Endothelial cell of umbilical vein (primary cell): ENCODE data around the gene APOL4. TPM values are rescaled to one million over a fixed set of nuclear protein-coding genes. Genes with fewer than 3 reads are reported as not detected.

ENCODE experiments used
- BruUV-seq: library from RNA; stranded (reverse); fragments of 400-500 nt; replicated peaks from 2 replicates; lab custom pipeline; 2021; lab: Mats Ljungman, UMichigan
- CTCF ChIA-PET: fragments of 300-600, 350-600 bp; sonication (Branson Sonifier 250); formaldehyde crosslinking; loops from one replicate; lab custom pipeline; 2021; ENCODE audit warnings: antibody characterized with exemption, inconsistent platforms; lab: Charles Lee
- POLR2A ChIA-PET: fragments of 300-600, 350-600 bp; sonication (Branson Sonifier 250); formaldehyde crosslinking; loops from one replicate; lab custom pipeline; 2021; ENCODE audit warnings: antibody characterized with exemption, inconsistent platforms; lab: Charles Lee
- DNase-seq: peaks from one replicate; pipeline ENCODE4 v3.0.0-alpha.2; 2011; ENCODE audit warnings: low read depth, low spot score
- FAIRE-seq: peaks from 2 replicates; lab custom pipeline; 2011; peaks lifted over from hg19 to GRCh38; lab: Jason Lieb, UNC
- H2AFZ ChIP-seq: 2 replicates; pipeline ENCODE4 v1.6.0; 2012; ENCODE audit warnings: low read depth, low read length, control low read depth, inconsistent platforms
- H3K27ac ChIP-seq: 2 replicates; pipeline ENCODE4 v1.5.1; 2011; ENCODE audit warnings: low read depth, mild to moderate bottlenecking, control low read depth, low read length, moderate library complexity; ENCODE audit not compliant: insufficient read depth
- H3K27me3 ChIP-seq, 2 experiments: 2 replicates each; pipeline versions ENCODE4 v1.6.0 to v1.6.1; 2011; ENCODE audit warnings: low read length in 2 of 2, mixed read lengths in 1 of 2; ENCODE audit not compliant: control insufficient read depth in 2 of 2, insufficient read depth in 2 of 2
- H3K36me3 ChIP-seq, 2 experiments: 2 replicates in 1 of 2; 3 replicates in 1 of 2; pipeline ENCODE4 v1.5.1; 2011; ENCODE audit warnings: low read length in 2 of 2, mild to moderate bottlenecking in 1 of 2, moderate library complexity in 1 of 2; ENCODE audit not compliant: control insufficient read depth in 2 of 2, insufficient read depth in 2 of 2; ENCODE audit errors: extremely low read depth in 1 of 2
- H3K4me1 ChIP-seq: 3 replicates; pipeline ENCODE4 v1.5.1; 2011; ENCODE audit warnings: mild to moderate bottlenecking, low read length; ENCODE audit not compliant: control insufficient read depth, insufficient read depth; ENCODE audit errors: extremely low read depth
- H3K4me2 ChIP-seq: 2 replicates; pipeline ENCODE4 v1.6.1; 2011; ENCODE audit warnings: low read length, control low read depth, mixed read lengths; ENCODE audit not compliant: insufficient read depth
- H3K4me3 ChIP-seq, 3 experiments: fragments of 200-600 bp in 1 of 3; sonication (generic), shearing (Covaris generic) in 1 of 3; replicated peaks in 1 of 3; 2 replicates each; pipeline ENCODE4 v1.5.1; 2011 to 2016; ENCODE audit warnings: control low read depth in 3 of 3, low read length in 3 of 3, mild to moderate bottlenecking in 2 of 3, inconsistent platforms in 1 of 3, low read depth in 1 of 3, moderate library complexity in 1 of 3; ENCODE audit not compliant: insufficient read depth in 1 of 3
- H3K79me2 ChIP-seq: 2 replicates; pipeline ENCODE4 v1.6.0; 2012; ENCODE audit warnings: low read length, inconsistent platforms; ENCODE audit not compliant: control insufficient read depth, insufficient read depth
- H3K9ac ChIP-seq: replicated peaks from 2 replicates; pipeline ENCODE3; 2011; ENCODE audit warnings: low read length, control low read depth; ENCODE audit not compliant: insufficient read depth; ENCODE audit errors: extremely low read depth
- H3K9me1 ChIP-seq: replicated peaks from 3 replicates; pipeline ENCODE4 v1.6.0; 2011; ENCODE audit warnings: mild to moderate bottlenecking, low read length; ENCODE audit not compliant: control insufficient read depth, insufficient read depth; ENCODE audit errors: extremely low read depth
- H3K9me3 ChIP-seq: replicated peaks from 2 replicates; pipeline ENCODE4 v1.5.1; 2012; ENCODE audit warnings: low read length, inconsistent platforms; ENCODE audit not compliant: control insufficient read depth, insufficient read depth
- H4K20me1 ChIP-seq: replicated peaks from 2 replicates; pipeline ENCODE3; 2011; ENCODE audit warnings: mild to moderate bottlenecking, low read length; ENCODE audit not compliant: control insufficient read depth, insufficient read depth; ENCODE audit errors: extremely low read depth
- EZH2 ChIP-seq: IDR thresholded peaks from 2 replicates; pipeline ENCODE4 v1.6.1; 2012; ENCODE audit warnings: borderline replicate concordance, low read depth, mild to moderate bottlenecking, moderate library complexity, low read length, inconsistent platforms; ENCODE audit not compliant: severe bottlenecking
- FOS ChIP-seq: IDR thresholded peaks from 2 replicates; pipeline ENCODE4 v1.6.1; 2011; ENCODE audit warnings: mild to moderate bottlenecking, low read length, moderate library complexity, borderline replicate concordance; ENCODE audit not compliant: insufficient read depth
- GATA2 ChIP-seq: IDR thresholded peaks from 2 replicates; pipeline ENCODE4 v1.7.0; 2011; ENCODE audit warnings: low read depth, mild to moderate bottlenecking, moderate library complexity, mixed read lengths, low read length; ENCODE audit not compliant: insufficient read length, insufficient read depth
- JUN ChIP-seq: IDR thresholded peaks from 2 replicates; pipeline ENCODE4 v1.6.1; 2011; ENCODE audit warnings: borderline replicate concordance, low read depth; ENCODE audit not compliant: insufficient read length, insufficient read depth
- MYC ChIP-seq: IDR thresholded peaks from one replicate; pipeline ENCODE4 v1.6.1; 2011; ENCODE audit warnings: mild to moderate bottlenecking, low read depth, low read length
- POLR2A ChIP-seq: IDR thresholded peaks from 2 replicates; pipeline ENCODE4 v1.6.1; 2012; ENCODE audit warnings: low read depth, mild to moderate bottlenecking, control low read depth, low read length
- POLR2AphosphoS5 ChIP-seq: IDR thresholded peaks from 2 replicates; pipeline ENCODE4 v1.6.1; 2012; ENCODE audit warnings: low read depth, mild to moderate bottlenecking, control low read depth, low read length, moderate library complexity; ENCODE audit not compliant: insufficient read depth
- dilution Hi-C: fragments of 300-500 bp; cut with MboI; formaldehyde crosslinking; loops from one replicate; pipeline ENCODE4 v1.15.0; 2019; ENCODE audit warnings: low sequenced_read_pairs; ENCODE audit not compliant: extremely low pct_ligation_motif_present
- intact Hi-C: fragments of 100-400 bp; cut with micrococcal nuclease; formaldehyde crosslinking; loops from one replicate; pipeline ENCODE4 v1.10.0; 2022
- polyA plus RNA-seq, 4 experiments: library from polyadenylated mRNA; depleted of rRNA in 3 of 4; stranded (reverse) in 3 of 4; unstranded in 1 of 4; fragments of >200 nt; gene quantifications; 2 replicates each; pipeline versions ENCODE4 v1.2.1 to v1.2.3, GENCODE V29; 2011 to 2012; ENCODE audit warnings: missing spikeins in 1 of 4
- total RNA-seq: library from RNA; stranded (reverse); gene quantifications from 2 replicates; pipeline ENCODE4 v1.2.3, GENCODE V29; 2021
- TF ChIP-seq, protein P1 (sequence below): IDR thresholded peaks from 2 replicates; pipeline ENCODE4 v1.6.1; 2011; ENCODE audit not compliant: insufficient read depth, insufficient read length
- TF ChIP-seq, protein P2 (sequence below), 2 donors: IDR thresholded peaks; 1 replicate in 1 of 2; 2 replicates in 1 of 2; pipeline ENCODE4 v1.5.1; 2011; ENCODE audit warnings: low read length in 2 of 2, mild to moderate bottlenecking in 2 of 2, moderate library complexity in 2 of 2, control low read depth in 1 of 2, inconsistent platforms in 1 of 2, low read depth in 1 of 2; ENCODE audit not compliant: insufficient read depth in 1 of 2; ENCODE audit errors: extremely low read depth in 1 of 2

The APOL4 gene
- total and polyA plus RNA-seq, 2 donors (not counting 3 experiments of a cell fraction or from before 2014, with no cell fraction given), result 0.33 to 0.97 TPM

DNA sequence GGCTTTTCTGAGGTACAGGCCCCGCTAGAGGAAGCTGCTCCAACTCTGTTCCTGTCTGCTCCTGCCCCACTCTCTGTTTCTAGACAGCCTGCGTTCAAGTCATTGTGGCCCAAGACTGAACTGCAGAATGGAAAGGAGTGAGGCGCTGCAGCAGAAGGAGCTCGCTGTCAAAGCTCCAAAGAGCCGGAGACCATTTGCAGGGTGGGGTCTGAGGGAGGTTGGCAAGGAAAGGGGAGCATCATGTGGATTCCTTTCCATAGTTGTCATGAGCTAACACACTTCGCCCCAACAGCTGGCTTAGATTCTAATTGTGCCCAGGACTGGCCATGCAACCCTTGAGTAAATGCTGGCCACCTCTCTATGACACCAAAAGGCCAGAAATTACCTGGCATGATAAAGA is 18.8 kb downstream of the APOL4 start:
- Histone ChIP-seq H4K20me1 (no peaks in the 10 kb centered on the region), H3K9me1 (no peaks in the 10 kb centered on the region), H3K9ac (no peak overlapping the region), H3K27ac (no peak overlapping the region), H3K4me1 (no peaks in the 10 kb centered on the region), H3K36me3 (no peaks in the 10 kb centered on the region), H2AFZ (no peak overlapping the region), H3K4me3 (no peak overlapping the region), H3K27me3 (peaks cover 2 to 5% of the 10 kb centered on the region in 2 experiments), H3K9me3 (no peaks in the 10 kb centered on the region), H3K4me2 (no peak overlapping the region), H3K79me2 (no peaks in the 10 kb centered on the region)
- intact Hi-C loops, result no loop called here
- no peak for FAIRE-seq
- ChIA-PET CTCF (interaction anchor here (0.8 to 5.7 kb wide), 5 partner anchors 12 to 304 kb away, joined by 3 to 140 read pairs (median 5); no protein-coding TSS in a partner anchor), POLR2A (no interaction called here)
- no TSS peak for BruUV-seq
- dilution Hi-C loops, result no loop called here
- TF ChIP-seq, protein P1, sequence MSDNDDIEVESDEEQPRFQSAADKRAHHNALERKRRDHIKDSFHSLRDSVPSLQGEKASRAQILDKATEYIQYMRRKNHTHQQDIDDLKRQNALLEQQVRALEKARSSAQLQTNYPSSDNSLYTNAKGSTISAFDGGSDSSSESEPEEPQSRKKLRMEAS, result no peak
- TF ChIP-seq MYC (no peak), POLR2AphosphoS5 (no peak), FOS (no peak), EZH2 (no peak), JUN (no peak), POLR2A (no peak), GATA2 (no peak)
- TF ChIP-seq, protein P2, sequence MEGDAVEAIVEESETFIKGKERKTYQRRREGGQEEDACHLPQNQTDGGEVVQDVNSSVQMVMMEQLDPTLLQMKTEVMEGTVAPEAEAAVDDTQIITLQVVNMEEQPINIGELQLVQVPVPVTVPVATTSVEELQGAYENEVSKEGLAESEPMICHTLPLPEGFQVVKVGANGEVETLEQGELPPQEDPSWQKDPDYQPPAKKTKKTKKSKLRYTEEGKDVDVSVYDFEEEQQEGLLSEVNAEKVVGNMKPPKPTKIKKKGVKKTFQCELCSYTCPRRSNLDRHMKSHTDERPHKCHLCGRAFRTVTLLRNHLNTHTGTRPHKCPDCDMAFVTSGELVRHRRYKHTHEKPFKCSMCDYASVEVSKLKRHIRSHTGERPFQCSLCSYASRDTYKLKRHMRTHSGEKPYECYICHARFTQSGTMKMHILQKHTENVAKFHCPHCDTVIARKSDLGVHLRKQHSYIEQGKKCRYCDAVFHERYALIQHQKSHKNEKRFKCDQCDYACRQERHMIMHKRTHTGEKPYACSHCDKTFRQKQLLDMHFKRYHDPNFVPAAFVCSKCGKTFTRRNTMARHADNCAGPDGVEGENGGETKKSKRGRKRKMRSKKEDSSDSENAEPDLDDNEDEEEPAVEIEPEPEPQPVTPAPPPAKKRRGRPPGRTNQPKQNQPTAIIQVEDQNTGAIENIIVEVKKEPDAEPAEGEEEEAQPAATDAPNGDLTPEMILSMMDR (IDR thresholded peaks at IDR 0.05; ENCODE audit: extremely low read depth in 1 of 2, insufficient read depth in 1 of 2, low read depth in 1 of 2, low read length in 2 of 2), result no peak
- DNase-seq, result no peak
